HCT116 (cell line): ENCODE results near the gene TMEM45B.

Source experiments
- CEBPB ChIP-seq: IDR thresholded peaks from 2 replicates; pipeline ENCODE4 v1.6.1; 2012; ENCODE audit warnings: low read depth
- EGR1 ChIP-seq: IDR thresholded peaks from 2 replicates; pipeline ENCODE4 v1.6.1; 2012; ENCODE audit warnings: low read depth
- TF ChIP-seq, protein P1 (sequence below), 3 experiments: fragments of 200-600 bp in 1 of 3; sonication (generic) in 1 of 3; IDR thresholded peaks in 2 of 3; conservative IDR thresholded peaks in 1 of 3; 2 replicates each; pipeline ENCODE4 v1.5.1; 2012 to 2017; ENCODE audit warnings: low read depth in 2 of 3, low read length in 2 of 3, antibody characterized with exemption in 1 of 3, borderline replicate concordance in 1 of 3, control low read depth in 1 of 3, mild to moderate bottlenecking in 1 of 3, mixed read lengths in 1 of 3, mixed run types in 1 of 3, moderate library complexity in 1 of 3; ENCODE audit not compliant: insufficient read depth in 1 of 3

DNA sequence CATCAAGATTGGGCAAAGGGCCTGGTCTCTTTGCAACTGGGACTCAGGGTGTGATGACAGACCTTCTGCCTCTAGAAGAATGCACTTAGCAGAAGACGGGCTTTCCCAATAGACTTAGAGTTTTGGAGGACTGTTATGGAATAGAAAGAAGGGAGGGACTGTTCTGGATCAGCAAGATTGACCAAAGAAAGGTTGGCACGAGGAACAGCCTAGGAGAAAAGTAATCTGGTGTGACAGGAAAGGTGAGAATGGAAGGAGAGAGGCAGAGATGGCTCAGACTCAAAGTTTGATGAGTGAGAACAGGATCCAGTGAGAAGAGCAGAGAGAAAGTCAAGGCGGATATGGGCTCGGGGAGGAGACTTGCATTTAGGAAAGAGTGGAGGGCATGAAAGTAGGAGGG lies 23.0 kb upstream of the TMEM45B start:
- TF ChIP-seq, protein P1, sequence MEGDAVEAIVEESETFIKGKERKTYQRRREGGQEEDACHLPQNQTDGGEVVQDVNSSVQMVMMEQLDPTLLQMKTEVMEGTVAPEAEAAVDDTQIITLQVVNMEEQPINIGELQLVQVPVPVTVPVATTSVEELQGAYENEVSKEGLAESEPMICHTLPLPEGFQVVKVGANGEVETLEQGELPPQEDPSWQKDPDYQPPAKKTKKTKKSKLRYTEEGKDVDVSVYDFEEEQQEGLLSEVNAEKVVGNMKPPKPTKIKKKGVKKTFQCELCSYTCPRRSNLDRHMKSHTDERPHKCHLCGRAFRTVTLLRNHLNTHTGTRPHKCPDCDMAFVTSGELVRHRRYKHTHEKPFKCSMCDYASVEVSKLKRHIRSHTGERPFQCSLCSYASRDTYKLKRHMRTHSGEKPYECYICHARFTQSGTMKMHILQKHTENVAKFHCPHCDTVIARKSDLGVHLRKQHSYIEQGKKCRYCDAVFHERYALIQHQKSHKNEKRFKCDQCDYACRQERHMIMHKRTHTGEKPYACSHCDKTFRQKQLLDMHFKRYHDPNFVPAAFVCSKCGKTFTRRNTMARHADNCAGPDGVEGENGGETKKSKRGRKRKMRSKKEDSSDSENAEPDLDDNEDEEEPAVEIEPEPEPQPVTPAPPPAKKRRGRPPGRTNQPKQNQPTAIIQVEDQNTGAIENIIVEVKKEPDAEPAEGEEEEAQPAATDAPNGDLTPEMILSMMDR (IDR thresholded peaks at IDR 0.05 in 2 of 3, conservative IDR thresholded peaks at IDR 0.05 in 1 of 3; ENCODE audit: borderline replicate concordance in 1 of 3, insufficient read depth in 1 of 3, low read depth in 2 of 3, low read length in 2 of 3): no peak
- TF ChIP-seq EGR1 (no peak), CEBPB (no peak)
